GM19025 (cell line): ENCODE data around the gene CAMTA1.
"Not testable (repeated sequence)": the region's sequence is repeated elsewhere in the genome, so short reads cannot be mapped to it uniquely, and the experiment has no call there.

Experiments used
- ATAC-seq: cut with Tn5 transposase; IDR thresholded peaks from one replicate; pipeline ENCODE4 v1.9.1; 2021; ENCODE audit warnings: mild to moderate bottlenecking, low read depth, moderate library complexity; ENCODE audit not compliant: unreplicated experiment

The CAMTA1 gene

DNA sequence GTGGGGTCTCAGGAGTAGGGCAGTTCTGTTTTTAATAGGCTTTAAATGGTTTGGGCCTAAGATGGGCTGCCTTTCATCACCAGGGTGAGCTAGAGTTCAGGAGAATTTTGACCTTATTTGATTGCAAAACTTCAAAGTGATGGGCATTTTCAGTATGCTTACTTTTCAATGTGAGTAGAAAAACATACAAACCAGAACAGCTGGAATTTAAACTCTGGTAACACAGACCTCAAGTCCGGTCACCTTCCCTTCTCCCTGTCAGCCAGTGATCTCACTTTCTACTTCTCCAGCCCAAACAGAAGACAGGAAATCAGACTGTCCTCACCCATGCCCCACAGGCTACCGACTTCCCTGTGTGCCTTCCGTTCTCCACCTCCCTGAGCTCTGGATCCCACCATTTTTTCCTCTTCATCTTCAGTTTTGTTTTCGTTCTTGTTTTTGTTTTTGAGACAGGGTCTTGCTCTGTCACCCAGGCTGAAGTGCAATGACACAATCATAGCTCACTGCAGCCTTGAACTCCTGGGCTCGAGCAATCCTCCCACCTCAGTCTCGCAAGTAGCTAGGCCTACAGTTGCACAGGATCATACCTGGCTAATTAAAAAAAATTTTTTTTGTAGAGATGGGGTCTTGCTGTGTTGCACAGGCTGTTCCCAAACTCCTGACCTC lies 374.0 kb downstream of the CAMTA1 start:
- ATAC-seq, result no peak

GRCh38 chr1:7168554-7168953 lies 383.3 kb downstream of the CAMTA1 start:
- not testable (repeated sequence) for ATAC-seq

- no peak for ATAC-seq
These were observed 385.9 kb downstream of the CAMTA1 start for GRCh38 chr1:7171168-7171567.

- ATAC-seq, result no peak
These were observed 386.3 kb downstream of the CAMTA1 start for GRCh38 chr1:7171574-7171973.

DNA sequence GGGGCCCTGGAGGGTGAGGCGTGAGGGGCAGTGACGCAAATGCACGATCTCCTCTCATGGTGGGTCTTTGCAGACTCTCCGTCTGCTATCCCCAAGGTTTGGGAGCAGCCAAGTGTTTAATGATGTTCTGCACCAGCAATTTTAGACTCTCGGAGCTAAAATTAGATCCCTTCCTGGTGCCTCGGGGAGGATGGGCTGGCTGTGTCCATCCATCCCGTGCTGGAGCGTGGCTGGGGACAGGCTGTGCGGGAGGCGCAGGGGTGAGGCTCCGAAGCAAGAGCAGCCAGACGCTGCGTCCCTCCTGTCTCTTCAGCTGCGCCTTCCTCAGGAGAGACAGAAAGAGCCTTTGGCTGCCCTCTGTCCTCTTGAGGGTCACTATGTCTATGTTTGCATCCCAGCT lies 387.6 kb downstream of the CAMTA1 start:
- ATAC-seq, result no peak

GRCh38 chr1:7174561-7174960 lies 389.3 kb downstream of the CAMTA1 start:
- ATAC-seq, result no peak

- ATAC-seq, result no peak
These were observed 390.0 kb downstream of the CAMTA1 start for GRCh38 chr1:7174980-7175906.

- no peak for ATAC-seq
These were observed 391.8 kb downstream of the CAMTA1 start for GRCh38 chr1:7177021-7177420.

DNA sequence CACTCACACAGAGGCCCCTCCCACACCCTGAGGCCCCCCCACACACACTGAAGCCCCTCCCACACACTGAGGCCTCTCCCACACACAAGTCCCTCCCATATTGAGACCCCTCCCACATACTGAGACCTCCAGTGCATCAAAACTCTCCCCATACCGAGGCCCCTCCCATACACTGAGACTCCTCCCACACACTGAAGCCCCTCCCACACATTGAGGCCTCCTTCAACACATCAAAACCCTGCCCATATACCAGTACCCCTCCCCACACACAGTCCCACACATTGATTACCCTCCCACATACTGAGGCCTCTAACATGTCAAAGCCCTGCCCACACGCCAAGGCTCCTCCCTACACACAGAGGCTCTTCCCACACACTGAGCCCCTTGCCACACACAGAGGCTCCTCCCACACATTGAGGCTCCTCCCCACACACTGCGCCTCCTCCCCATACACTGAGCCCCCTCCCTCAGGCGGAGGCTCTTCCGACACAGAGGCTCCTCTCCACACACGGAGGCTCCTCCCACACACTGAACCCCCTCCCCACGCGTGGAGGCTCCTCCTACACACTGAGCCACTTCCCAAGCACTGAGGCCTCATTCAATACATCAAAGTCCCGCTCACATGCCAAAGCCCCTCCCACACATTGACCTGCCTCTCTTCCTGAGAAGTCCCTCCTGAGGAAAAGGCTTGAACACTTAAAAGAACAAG lies 392.3 kb downstream of the CAMTA1 start:
- ATAC-seq, result no peak

GRCh38 chr1:7178336-7178735 lies 393.1 kb downstream of the CAMTA1 start:
- ATAC-seq, result no peak

GRCh38 chr1:7178741-7179140 lies 393.5 kb downstream of the CAMTA1 start:
- ATAC-seq, result no peak

DNA sequence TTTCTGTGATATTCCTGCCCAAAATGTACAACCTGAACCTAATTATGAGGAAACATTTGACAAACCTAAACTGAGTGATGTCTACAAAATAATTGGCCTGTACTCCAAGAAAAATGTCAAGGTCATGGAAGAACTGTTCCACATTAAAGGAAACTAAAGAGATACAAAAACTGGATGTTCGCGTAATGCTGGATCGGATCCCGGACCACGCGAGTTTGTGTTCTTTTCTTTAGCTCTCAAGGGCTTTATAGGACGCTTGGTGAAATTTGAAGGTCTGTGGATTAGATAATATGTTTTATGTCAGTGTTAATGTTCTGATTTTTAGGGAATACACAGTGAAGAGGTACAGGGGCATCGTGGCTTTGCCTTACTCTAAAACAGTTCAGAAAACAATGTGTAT lies 400.5 kb downstream of the CAMTA1 start:
- no peak for ATAC-seq

DNA sequence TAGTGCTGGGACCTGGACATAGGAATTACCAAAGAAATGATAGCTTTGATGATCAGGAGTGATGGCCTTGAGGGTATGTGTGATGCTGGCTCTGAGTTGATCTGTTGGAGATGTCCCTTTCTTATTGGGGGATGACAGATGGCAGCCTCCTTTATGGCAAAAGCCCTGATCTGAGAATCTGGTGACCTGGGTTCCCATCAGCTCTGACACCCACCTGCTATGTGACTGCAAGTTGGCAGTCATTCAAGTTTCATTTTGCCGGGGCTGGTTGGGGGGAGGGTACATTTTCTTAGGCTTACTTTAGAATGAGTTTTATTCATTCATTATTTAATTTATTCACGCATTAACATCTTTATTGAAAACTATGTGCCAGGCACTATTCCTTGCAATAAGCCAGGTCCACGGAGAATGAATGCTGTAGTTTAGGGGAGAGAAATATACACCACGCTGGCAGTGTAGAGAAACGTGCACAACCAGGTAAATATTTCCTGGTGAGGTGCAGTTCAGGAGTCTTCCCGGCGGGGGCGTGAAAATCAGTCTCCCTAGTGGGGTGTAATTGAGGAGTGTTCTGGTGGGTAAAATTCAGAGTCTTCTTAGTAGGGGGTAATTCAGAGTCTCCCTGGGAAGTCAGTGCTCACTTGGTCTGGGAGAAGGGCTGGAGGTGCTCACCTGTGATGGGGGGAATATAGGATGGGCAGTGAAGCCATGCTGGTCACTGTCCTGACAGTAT lies 401.3 kb downstream of the CAMTA1 start:
- no peak for ATAC-seq

DNA sequence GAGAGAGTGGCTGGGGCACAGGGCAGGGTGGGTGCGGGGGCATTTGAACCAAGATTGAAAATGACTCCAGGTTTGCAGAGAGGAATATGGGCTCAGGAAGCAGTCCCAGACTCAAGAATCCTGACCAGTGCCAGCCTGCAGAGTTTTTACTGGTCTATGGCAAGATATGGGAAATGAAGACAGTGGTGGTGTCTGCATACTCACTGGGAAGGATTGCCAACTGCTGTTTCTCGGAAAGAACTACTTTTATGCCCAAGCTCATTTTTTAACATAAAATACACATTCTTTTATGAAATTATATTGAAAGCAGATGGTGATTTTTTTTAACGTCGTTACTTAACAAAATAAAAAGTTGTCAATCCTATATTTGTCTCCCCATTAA lies 401.8 kb downstream of the CAMTA1 start:
- no peak for ATAC-seq

GRCh38 chr1:7190261-7190660 lies 405.0 kb downstream of the CAMTA1 start:
- no peak for ATAC-seq

GRCh38 chr1:7192453-7192852 lies 407.2 kb downstream of the CAMTA1 start:
- ATAC-seq, result no peak

DNA sequence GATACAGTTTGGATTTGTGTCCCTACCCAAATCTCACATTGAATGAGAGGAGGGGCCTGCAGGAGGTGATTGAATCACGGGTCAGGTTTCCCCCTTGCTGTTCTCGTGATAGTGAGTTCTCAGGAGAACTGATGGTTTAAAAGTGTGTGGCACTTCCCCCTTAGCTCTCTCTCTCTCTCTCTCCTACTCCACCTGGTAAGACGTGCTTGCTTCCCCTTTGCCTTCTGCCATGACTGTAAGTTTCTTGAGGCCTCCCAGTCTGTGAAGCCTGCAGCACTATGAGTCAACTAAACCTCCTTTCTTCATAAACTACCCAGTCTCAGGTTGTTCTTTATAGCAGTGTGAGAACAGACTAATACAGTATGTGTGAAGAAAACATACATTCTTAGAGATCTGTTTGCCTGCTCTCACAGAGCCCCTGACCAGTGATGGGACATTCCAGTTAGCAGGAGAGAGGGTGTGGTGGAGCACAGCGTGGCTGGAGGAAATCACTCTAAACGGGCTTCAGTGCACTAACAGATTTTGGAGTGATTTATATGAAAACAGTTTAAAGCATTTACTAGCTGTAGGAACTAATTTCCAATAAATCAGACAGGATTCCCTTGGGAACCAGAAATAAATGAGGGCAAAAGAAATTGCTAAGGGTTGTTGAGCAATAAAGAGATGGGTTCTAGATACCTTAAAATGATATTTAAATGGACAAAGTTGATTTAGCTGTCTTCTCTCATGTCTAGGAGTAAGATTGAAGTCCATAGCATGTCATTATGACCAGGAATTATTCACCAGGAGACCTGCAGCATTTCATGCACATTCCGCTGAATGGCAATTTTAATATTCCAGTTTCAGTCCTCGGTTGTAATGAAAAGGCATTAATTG lies 411.0 kb downstream of the CAMTA1 start:
- ATAC-seq, result no peak

DNA sequence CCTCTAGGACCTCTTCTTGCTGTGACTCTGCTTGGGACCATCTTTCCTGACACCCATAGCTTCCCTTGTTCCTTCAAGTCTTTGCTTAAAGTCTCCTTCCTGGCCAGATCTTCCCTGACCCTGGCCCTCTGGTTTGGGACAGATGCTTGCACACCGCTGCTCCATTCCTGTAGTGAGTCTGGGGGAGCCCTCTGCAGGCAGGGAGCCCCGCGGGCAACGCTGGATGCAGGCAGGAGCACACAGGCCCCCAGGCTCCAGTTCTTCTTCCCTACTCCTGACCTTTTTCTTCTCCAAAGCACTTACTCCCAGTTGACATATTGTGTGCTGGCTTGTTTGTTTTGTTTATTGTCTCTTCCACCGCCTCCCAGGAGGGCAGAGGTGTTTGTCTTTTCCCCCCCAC lies 413.4 kb downstream of the CAMTA1 start:
- ATAC-seq, result no peak

- ATAC-seq, result no peak
These were observed 414.0 kb downstream of the CAMTA1 start for GRCh38 chr1:7199077-7199779.
